Measurements from ENCODE around the gene ZBTB21. TPM values are rescaled to one million over a fixed set of nuclear protein-coding genes. Genes with fewer than 3 reads are reported as not detected.

ZBTB21 gene
- polyA plus RNA-seq, 2 of the 4 experiments (the other 2 are of a cell fraction), result 5.4 to 13.1 TPM

DNA sequence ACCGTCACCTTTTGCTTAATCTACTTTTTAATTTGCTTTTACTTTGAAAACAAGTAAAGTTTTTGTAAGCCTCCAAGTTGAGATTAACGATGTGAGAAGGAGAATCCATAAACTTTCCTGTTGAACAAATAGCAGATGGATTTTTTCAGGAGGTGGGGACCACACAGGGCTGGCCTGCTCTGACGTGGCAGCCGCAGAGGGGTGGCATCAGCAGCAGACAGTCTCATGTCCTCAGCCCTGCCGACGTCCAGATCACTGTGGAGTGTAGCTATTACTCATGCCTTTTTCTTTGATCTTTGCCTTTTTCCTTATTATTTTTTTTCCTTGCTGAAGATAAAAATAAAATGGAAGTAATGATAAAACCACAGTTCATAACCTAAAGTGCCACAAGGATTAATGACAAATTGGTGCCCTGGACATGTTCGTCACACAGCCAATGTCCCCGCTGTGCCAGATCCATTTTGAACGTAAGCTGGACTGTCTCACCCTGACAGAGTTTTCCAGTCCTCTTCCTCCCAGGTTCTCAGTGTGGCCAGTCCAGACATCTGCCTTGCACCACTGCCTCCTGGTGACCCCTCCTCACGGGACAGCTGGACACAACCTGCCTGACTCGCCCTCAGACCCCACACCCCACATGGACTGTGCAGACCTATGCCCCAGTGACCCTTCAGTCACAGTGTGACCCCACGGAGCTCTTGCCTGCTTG, 15.4 kb upstream of the ZBTB21 start:
- H3K4me2 ChIP-seq, result no peak overlapping the region
- H3K9me3 ChIP-seq, result no peaks in the 10 kb centered on the region
- no peak for ATAC-seq
- no peak overlapping the region for H3K27ac ChIP-seq
- ChIA-PET POLR2A (no interaction called here), CTCF (interaction anchor here (0.8 to 1.2 kb wide), 2 partner anchors 82 to 209 kb away, joined by 3 read pairs; no protein-coding TSS in a partner anchor)
- TF ChIP-seq RFX5 (IDR thresholded peaks at IDR 0.05) (no peak), CTCF (IDR thresholded peaks at IDR 0.05) (no peak), E2F6 (IDR thresholded peaks at IDR 0.05; ENCODE audit: borderline replicate concordance, low read depth) (no peak), KDM1A (IDR thresholded peaks at IDR 0.05; ENCODE audit: low read depth) (no peak), ZNF302 (CRISPR knock-in tag; IDR thresholded peaks at IDR 0.05) (no peak), GATA3 (IDR thresholded peaks at IDR 0.05; ENCODE audit: borderline replicate concordance) (no peak), ZFP36 (IDR thresholded peaks at IDR 0.05; ENCODE audit: borderline replicate concordance, partially characterized antibody) (no peak), ZSCAN20 (CRISPR knock-in tag; IDR thresholded peaks at IDR 0.05) (no peak), CHD2 (IDR thresholded peaks at IDR 0.05; ENCODE audit: low read length, partially characterized antibody) (no peak), TP53 (CRISPR knock-in tag; IDR thresholded peaks at IDR 0.05) (no peak), MYC (IDR thresholded peaks at IDR 0.05; ENCODE audit: borderline replicate concordance, low read length) (no peak), PHF8 (IDR thresholded peaks at IDR 0.05; ENCODE audit: borderline replicate concordance, low read depth) (no peak), MAZ (IDR thresholded peaks at IDR 0.05; ENCODE audit: borderline replicate concordance, low read depth, low read length) (no peak), HOXA7 (CRISPR knock-in tag; IDR thresholded peaks at IDR 0.05) (no peak)
- FAIRE-seq, result no peak
- H3K4me1 ChIP-seq, result no peaks in the 10 kb centered on the region
- H3K4me3 ChIP-seq, result no peak overlapping the region
- WGBS (ENCODE audit: missing lambda C conversion rate), result 55% methylated on average over 11 of the region's 12 CpGs
- DNase-seq (ENCODE audit: low read depth in 1 of 2, low spot score in 1 of 2), result no peak

GRCh38 chr21:42022906-42023305, 12.7 kb upstream of the ZBTB21 start:
- Histone ChIP-seq H3K27ac (no peak overlapping the region), H3K4me1 (no peaks in the 10 kb centered on the region), H3K4me3 (no peak overlapping the region), H3K4me2 (no peak overlapping the region), H3K9me3 (no peaks in the 10 kb centered on the region)
- TF ChIP-seq EHMT2 (IDR thresholded peaks at IDR 0.05; ENCODE audit: low read depth), result no peak
- TF ChIP-seq HOXA7 (CRISPR knock-in tag; IDR thresholded peaks at IDR 0.05), result no peak
- TF ChIP-seq CTCF (IDR thresholded peaks at IDR 0.05), result no peak
- TF ChIP-seq EP300 (IDR thresholded peaks at IDR 0.05), result no peak
- no peak for TF ChIP-seq TFCP2L1 (CRISPR knock-in tag; IDR thresholded peaks at IDR 0.05)
- no peak for TF ChIP-seq CBX2 (IDR thresholded peaks at IDR 0.05; ENCODE audit: borderline replicate concordance, low read depth)
- TF ChIP-seq HDAC2 (IDR thresholded peaks at IDR 0.05), result no peak
- TF ChIP-seq CEBPB (IDR thresholded peaks at IDR 0.05), result no peak
- TF ChIP-seq ZFP36 (IDR thresholded peaks at IDR 0.05; ENCODE audit: borderline replicate concordance, partially characterized antibody), result no peak
- TF ChIP-seq KDM5A (IDR thresholded peaks at IDR 0.05), result no peak
- no peak for TF ChIP-seq ESRRA (IDR thresholded peaks at IDR 0.05; ENCODE audit: borderline replicate concordance, low read length)
- no peak for TF ChIP-seq ZC3H11A (IDR thresholded peaks at IDR 0.05)
- TF ChIP-seq CHD4 (IDR thresholded peaks at IDR 0.05; ENCODE audit: borderline replicate concordance), result no peak
- ATAC-seq (no peak), DNase-seq (ENCODE audit: low read depth in 1 of 2, low spot score in 1 of 2) (no peak), FAIRE-seq (no peak)
- CTCF ChIA-PET, result interaction anchor here (1.5 kb wide), 1 partner anchor 95 kb away, joined by 4 read pairs; no protein-coding TSS in a partner anchor
- WGBS (ENCODE audit: missing lambda C conversion rate), result 77% methylated on average over 11 of the region's 11 CpGs
- POLR2A ChIA-PET, result no interaction called here

All from A549 (cell line).